Transverse colon (tissue), 3 donors: ENCODE measurements around the gene SNX5.

Experiments used
- POLR2A ChIP-seq: fragments of 450-650 bp; IDR thresholded peaks from one replicate; pipeline ENCODE4 v1.6.1; 2016; ENCODE audit warnings: antibody characterized with exemption, mild to moderate bottlenecking, moderate library complexity
- TF ChIP-seq, protein P1 (sequence below), 5 experiments: fragments of 200-600 bp in 3 of 5; fragments of 450-650 bp in 2 of 5; sonication (generic) in 3 of 5; IDR thresholded peaks; 1 replicate in 2 of 5; 2 replicates in 3 of 5; pipeline ENCODE4 v1.5.1; 2016 to 2017; ENCODE audit warnings: antibody characterized with exemption in 5 of 5, inconsistent platforms in 3 of 5, mild to moderate bottlenecking in 2 of 5, moderate library complexity in 1 of 5

DNA sequence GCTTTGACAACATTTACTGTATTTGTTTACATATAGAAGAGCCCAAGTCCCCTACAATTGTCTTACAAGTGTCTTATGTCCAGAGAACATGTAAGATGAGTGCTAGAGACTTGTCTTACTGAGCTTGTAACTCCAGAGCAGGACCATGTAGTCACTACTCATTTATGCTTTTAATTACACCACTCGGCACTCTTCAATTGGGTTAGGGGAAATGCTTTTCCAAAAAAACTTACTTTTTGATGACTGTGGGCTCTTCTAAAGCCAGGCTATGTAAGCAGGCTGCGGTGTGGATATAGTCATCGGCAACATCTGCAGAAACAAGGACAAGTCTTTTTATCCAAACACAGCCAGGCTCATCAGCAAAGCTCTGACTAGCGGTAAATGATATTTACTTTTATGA lies 18.7 kb downstream of the SNX5 start:
- TF ChIP-seq, protein P1, sequence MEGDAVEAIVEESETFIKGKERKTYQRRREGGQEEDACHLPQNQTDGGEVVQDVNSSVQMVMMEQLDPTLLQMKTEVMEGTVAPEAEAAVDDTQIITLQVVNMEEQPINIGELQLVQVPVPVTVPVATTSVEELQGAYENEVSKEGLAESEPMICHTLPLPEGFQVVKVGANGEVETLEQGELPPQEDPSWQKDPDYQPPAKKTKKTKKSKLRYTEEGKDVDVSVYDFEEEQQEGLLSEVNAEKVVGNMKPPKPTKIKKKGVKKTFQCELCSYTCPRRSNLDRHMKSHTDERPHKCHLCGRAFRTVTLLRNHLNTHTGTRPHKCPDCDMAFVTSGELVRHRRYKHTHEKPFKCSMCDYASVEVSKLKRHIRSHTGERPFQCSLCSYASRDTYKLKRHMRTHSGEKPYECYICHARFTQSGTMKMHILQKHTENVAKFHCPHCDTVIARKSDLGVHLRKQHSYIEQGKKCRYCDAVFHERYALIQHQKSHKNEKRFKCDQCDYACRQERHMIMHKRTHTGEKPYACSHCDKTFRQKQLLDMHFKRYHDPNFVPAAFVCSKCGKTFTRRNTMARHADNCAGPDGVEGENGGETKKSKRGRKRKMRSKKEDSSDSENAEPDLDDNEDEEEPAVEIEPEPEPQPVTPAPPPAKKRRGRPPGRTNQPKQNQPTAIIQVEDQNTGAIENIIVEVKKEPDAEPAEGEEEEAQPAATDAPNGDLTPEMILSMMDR (IDR thresholded peaks at IDR 0.05): no peak
- TF ChIP-seq POLR2A: no peak
